Ureter (tissue), 1 donor: Measurements from ENCODE around the gene ESRRG. TPM values are rescaled to one million over a fixed set of nuclear protein-coding genes. Genes with fewer than 3 reads are reported as not detected.

Experiments
- DNase-seq: peaks from one replicate; pipeline ENCODE4 v3.0.0-alpha.2; 2020; ENCODE audit warnings: low spot score
- total RNA-seq: library from RNA; stranded (reverse); gene quantifications from one replicate; pipeline ENCODE4 v1.2.4, GENCODE V29; 2023
- donor health status: DM: yes; HTN: yes; CAD: no.

Gene ESRRG
- total RNA-seq = 6.8 TPM

GRCh38 chr1:216723274-216723780 lies at the start of gene ESRRG:
Gene ESRRG (minus strand): TSS chr1:216723429. CDS start chr1:216723299, 130 bp downstream.
- peak; percentile 55 for DNase-seq

- no peak for DNase-seq
Observed at GRCh38 chr1:216771922-216772321, 48.7 kb upstream of the ESRRG start.

GRCh38 chr1:216766633-216767327 lies 43.6 kb upstream of the ESRRG start:
- no peak for DNase-seq

- no peak for DNase-seq
Observed at GRCh38 chr1:216765346-216766300, 42.4 kb upstream of the ESRRG start.

GRCh38 chr1:216758161-216758560 lies 34.9 kb upstream of the ESRRG start:
- no peak for DNase-seq

GRCh38 chr1:216757110-216757509 lies 33.9 kb upstream of the ESRRG start:
- no peak for DNase-seq

GRCh38 chr1:216750961-216751360 lies 27.7 kb upstream of the ESRRG start:
- no peak for DNase-seq

GRCh38 chr1:216750031-216750627 lies 26.9 kb upstream of the ESRRG start:
- no peak for DNase-seq

GRCh38 chr1:216749232-216749631 lies 26.0 kb upstream of the ESRRG start:
- DNase-seq = no peak

GRCh38 chr1:216742625-216743024 lies 19.4 kb upstream of the ESRRG start:
- no peak for DNase-seq

- DNase-seq = no peak
Observed at GRCh38 chr1:216740331-216740730, 17.1 kb upstream of the ESRRG start.

GRCh38 chr1:216739793-216740192 lies 16.6 kb upstream of the ESRRG start:
- DNase-seq = no peak

GRCh38 chr1:216732121-216732520 lies 8.9 kb upstream of the ESRRG start:
- no peak for DNase-seq

- no peak for DNase-seq
Observed at GRCh38 chr1:216731562-216731961, 8.3 kb upstream of the ESRRG start.

GRCh38 chr1:216726435-216726834 lies 3.2 kb upstream of the ESRRG start:
- no peak for DNase-seq

GRCh38 chr1:216722821-216723220 lies 408 bp downstream of the ESRRG start:
- no peak for DNase-seq

GRCh38 chr1:216721863-216722262 lies 1.4 kb downstream of the ESRRG start:
- no peak for DNase-seq

GRCh38 chr1:216721062-216721461 lies 2.2 kb downstream of the ESRRG start:
- no peak for DNase-seq

GRCh38 chr1:216711712-216712111 lies 11.5 kb downstream of the ESRRG start:
- no peak for DNase-seq

GRCh38 chr1:216710598-216711333 lies 12.5 kb downstream of the ESRRG start:
- no peak for DNase-seq

- no peak for DNase-seq
Observed at GRCh38 chr1:216710055-216710454, 13.2 kb downstream of the ESRRG start.

- DNase-seq = peak; percentile 45
Observed at GRCh38 chr1:216705676-216706075, 17.6 kb downstream of the ESRRG start.
